Hematopoietic multipotent progenitor cell treated with erythropoietin and hydrocortisone succinate and interleukin-3 and kit ligand, for 15 days (in vitro differentiated cells): ENCODE results near the gene C4orf50.

Experiments used
- DNase-seq: peaks from one replicate; pipeline ENCODE4 v3.0.0-alpha.2; 2015; ENCODE audit warnings: low spot score

C4orf50 gene

DNA sequence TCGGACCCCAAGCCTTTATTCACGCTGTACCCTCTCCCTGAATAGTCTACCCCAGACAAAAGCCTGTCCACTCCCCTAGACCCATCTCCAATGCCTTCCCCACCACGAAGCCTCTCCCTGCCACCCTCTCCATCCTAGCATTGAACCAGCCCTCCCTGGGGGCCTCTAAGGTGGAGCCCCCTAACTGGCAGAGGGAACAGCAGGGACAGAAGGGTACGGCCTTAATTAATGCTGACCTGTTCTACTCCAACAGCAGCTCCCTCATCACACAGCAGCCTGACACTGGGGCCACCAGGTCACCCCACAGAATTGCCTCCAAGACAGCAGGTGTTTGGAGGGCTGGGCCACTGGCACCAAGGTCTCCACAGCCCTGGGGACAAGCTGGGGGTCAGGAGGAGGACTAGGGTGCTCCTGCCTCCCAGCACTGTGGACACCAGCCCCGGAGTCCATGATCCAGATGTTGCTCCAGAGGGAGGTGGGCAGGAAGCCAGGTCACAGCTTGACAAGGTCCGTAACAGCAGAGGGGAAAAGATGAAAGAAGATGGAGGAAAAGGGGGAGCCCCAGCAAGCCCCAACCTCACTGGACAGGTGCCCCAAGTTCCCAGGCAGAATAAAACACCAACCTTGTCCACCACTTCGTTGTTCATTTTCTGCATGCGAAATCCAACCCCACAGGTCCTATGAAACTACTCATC is 129.1 kb downstream of the C4orf50 start:
- DNase-seq = no peak

DNA sequence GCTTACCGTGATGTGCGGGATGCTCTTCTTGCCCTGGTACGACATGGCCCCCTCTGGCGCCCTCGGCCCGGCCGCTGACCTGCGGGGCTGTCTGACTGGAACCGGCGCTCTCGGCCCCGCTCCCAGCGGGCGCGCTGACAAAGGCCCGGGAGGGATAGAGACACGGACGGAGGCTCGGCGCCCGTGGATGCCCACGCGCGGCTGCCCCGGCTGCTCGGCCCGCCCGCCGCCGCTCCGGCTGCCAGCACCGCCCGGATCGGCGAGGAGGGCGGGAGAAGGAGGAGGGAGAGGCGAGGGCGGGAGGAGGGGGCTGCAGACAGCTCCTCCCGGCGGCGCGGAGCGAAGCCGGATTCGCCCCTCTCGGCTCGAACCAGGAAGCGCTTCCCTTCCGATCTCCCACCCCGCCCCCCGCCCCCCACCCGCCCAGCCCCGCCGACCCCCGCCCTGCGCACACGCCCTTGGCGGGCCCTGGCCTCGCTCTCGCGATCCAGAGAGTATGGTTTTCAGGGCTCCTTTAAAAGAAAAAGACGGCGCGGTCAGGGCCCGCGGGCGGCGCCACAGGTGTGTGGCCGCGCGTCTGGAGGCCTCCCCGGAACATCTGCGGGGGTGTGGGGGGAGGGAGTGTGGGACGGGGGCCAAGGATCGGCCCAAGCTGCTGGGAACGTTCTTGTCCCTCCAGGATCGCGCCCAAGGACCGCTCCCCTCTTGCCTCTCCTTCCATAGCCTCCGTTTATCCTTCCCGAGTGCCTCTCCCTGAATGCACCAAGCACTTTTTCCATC is 129.8 kb downstream of the C4orf50 start:
- DNase-seq = no peak

GRCh38 chr4:5887361-5888221 is 130.6 kb downstream of the C4orf50 start:
- DNase-seq = no peak

DNA sequence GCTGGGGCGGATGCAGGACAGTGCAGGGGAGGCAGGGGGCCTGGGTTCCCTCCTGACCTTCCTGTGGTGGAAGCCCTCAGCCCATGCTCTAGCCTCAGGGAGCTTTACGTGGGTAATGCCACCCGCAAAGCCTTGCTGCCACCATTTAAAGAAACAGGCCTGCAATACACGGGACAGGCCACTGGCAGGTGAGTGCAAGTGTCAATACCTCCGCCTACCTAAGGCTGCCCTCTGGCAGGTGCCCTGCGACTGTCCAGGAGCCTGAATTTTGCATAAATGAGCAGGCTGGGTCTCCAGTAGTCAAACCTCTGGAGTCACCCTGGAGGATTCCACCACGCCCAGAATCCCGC is 131.2 kb downstream of the C4orf50 start:
- DNase-seq = no peak

DNA sequence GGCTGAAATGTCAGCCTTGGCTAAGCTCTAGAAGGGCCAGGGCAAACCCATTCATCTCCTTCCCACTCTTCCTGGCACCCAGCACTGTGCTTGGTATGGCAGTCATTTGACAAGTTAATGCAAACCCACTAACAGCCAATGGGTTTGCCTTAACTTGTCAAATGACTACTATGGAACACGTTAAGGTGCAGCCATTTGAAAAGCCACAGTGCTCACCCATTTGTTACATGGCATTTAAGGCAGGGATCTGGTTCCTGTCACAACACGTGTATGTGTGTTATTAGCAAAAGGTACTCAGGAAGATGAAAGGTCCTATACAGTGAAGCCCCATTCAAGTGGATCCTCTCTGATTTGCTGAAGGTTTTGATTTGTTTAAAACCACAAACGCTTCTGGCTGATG is 132.5 kb downstream of the C4orf50 start:
- DNase-seq = no peak

- no peak for DNase-seq
Measured at GRCh38 chr4:5884796-5885195, 133.4 kb downstream of the C4orf50 start.

GRCh38 chr4:5883916-5884315 is 134.3 kb downstream of the C4orf50 start:
- DNase-seq = no peak

GRCh38 chr4:5882947-5883346 is 135.3 kb downstream of the C4orf50 start:
- no peak for DNase-seq

GRCh38 chr4:5881340-5881739 is 136.9 kb downstream of the C4orf50 start:
- DNase-seq = no peak

DNA sequence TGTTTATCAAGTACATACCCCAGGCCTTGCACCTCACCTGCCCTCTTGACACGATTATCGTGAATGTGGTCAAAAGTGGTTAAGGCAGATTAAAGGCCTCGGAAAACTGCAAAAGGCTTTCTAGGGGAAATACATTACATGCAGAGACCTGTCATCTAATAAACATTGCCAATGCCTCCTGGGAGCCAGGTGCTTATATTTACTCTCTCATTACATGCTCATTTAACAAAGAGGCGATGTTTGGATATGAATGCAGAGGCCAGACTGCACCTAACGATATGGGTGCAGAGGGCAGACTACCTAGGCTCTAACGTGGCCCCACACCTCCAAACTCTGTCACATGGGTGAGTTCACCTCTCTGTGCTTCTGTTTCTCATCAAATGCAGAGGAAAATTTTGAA is 139.9 kb downstream of the C4orf50 start:
- DNase-seq = no peak

GRCh38 chr4:5877392-5877791 is 140.8 kb downstream of the C4orf50 start:
- no peak for DNase-seq

DNA sequence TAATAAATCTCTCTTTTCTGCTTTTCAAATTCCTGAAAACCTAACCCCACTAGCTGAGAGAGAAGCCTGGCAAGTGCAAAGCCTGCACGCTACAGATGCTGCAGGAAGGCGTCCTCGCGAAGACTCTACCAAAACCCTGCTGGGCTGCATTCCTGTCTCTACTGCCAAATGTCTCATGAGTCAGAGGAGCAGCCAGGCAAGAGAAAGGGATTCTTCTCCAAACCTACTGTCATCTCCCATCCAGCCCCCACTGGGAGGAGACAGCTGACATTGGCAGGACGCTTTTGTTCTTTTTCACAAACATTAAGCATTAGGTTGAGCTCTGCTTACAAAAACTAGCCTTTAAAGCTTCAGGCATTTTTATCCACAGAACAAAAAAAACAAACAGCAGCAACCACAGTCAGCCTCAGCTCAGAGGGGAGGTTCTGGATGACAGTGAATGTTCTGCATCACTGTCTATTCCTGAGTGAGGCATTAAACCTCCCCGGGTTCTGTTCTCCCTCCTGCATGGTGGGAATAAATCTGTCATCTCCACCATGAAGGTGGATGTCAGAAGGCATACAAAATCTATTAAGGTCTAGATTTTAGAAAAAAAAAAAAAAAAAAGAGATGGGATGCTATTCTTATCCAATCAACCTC is 143.3 kb downstream of the C4orf50 start:
- DNase-seq = no peak

GRCh38 chr4:5870701-5871100 is 147.5 kb downstream of the C4orf50 start:
- DNase-seq = no peak

- no peak for DNase-seq
Measured at GRCh38 chr4:5869966-5870619, 148.1 kb downstream of the C4orf50 start.

- DNase-seq = no peak
Measured at GRCh38 chr4:5867866-5868265, 150.4 kb downstream of the C4orf50 start.

GRCh38 chr4:5866841-5867813 is 151.1 kb downstream of the C4orf50 start:
- DNase-seq = no peak

DNA sequence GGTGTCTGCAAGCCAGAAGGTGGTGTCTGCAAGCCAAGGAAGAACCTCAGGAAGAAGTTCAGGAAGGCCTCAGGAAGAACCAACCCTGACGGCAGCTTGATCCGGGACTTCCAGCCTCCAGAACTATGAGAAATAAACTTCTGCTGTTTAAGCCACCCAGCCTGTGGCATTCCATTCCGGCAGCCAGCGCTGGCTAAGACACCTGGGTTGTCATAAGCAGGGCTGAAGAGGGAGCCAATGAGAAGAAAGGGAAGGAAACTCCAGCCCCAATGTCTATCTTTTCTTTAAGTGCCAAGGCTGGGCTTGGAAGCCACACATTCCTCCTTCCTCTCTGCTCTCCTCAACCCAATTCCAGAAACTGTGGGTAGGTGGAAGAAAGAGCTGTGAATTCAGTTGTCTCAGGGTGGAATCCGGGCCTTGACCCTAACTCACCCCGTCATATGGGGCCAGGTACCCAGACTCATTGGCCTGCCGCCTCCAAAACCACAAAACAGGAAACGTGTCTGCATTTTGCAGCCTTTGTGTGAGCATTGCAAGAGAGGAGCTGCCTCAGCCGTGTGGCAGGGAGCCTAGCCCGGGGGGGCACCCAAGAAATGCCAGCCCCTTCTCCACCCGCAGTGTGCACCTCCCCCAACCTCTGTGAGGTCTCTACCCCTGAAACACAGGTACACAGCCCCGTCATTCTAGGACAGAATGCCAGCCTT is 152.2 kb downstream of the C4orf50 start:
- no peak for DNase-seq

- no peak for DNase-seq
Measured at GRCh38 chr4:5863461-5864113, 154.6 kb downstream of the C4orf50 start.

GRCh38 chr4:5858020-5858769 is 160.0 kb downstream of the C4orf50 start:
- DNase-seq = no peak
